Measurements from ENCODE around the gene TEAD3.

- TF ChIP-seq CTCF (conservative IDR thresholded peaks at IDR 0.05; ENCODE audit: low read depth, low read length) (no peak), POLR2A (IDR thresholded peaks at IDR 0.05; ENCODE audit: low read depth, low read length) (no peak), MAZ (IDR thresholded peaks at IDR 0.05; ENCODE audit: borderline replicate concordance, low read depth, low read length) (no peak), RCOR1 (IDR thresholded peaks at IDR 0.05; ENCODE audit: insufficient replicate concordance, low read length) (no peak), MXI1 (IDR thresholded peaks at IDR 0.05; ENCODE audit: borderline replicate concordance, low read depth, low read length) (no peak), SMC3 (IDR thresholded peaks at IDR 0.05; ENCODE audit: low read depth, low read length) (no peak), USF2 (IDR thresholded peaks at IDR 0.05; ENCODE audit: low read depth, low read length) (no peak), RFX5 (IDR thresholded peaks at IDR 0.05; ENCODE audit: low read depth, low read length) (no peak), RAD21 (IDR thresholded peaks at IDR 0.05; ENCODE audit: low read length) (no peak)
These were observed 3.4 kb downstream of the TEAD3 start for GRCh38 chr6:35493307-35493983.
